ENCODE measurements around the gene CYP3A7. TPM values are rescaled to one million over a fixed set of nuclear protein-coding genes. Genes with fewer than 3 reads are reported as not detected.

CYP3A7 gene
- total and polyA plus RNA-seq, 2 of the 13 experiments (the other 11 are each of a cell fraction or from before 2014, with no cell fraction given), result 5.8 to 6.4 TPM

- TF ChIP-seq, protein P1, sequence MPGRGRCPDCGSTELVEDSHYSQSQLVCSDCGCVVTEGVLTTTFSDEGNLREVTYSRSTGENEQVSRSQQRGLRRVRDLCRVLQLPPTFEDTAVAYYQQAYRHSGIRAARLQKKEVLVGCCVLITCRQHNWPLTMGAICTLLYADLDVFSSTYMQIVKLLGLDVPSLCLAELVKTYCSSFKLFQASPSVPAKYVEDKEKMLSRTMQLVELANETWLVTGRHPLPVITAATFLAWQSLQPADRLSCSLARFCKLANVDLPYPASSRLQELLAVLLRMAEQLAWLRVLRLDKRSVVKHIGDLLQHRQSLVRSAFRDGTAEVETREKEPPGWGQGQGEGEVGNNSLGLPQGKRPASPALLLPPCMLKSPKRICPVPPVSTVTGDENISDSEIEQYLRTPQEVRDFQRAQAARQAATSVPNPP (CRISPR knock-in tag; IDR thresholded peaks at IDR 0.05), result no peak
- TF ChIP-seq PHF21A (CRISPR knock-in tag; IDR thresholded peaks at IDR 0.05) (peak; percentile 71), HMGXB4 (CRISPR knock-in tag; IDR thresholded peaks at IDR 0.05; ENCODE audit: borderline replicate concordance in 1 of 2, low read depth in 1 of 2) (no peak), ETV5 (CRISPR knock-in tag; IDR thresholded peaks at IDR 0.05; ENCODE audit: borderline replicate concordance) (peak; percentile 91; the same call in 1 of the 2 replicates), SAP130 (CRISPR knock-in tag; IDR thresholded peaks at IDR 0.05; ENCODE audit: low read depth) (peak; percentile 57), NR2F1 (CRISPR knock-in tag; IDR thresholded peaks at IDR 0.05) (no peak), IRF2 (CRISPR knock-in tag; IDR thresholded peaks at IDR 0.05) (no peak), GATAD2A (CRISPR knock-in tag; IDR thresholded peaks at IDR 0.05) (peak; percentile 87), ZNF615 (CRISPR knock-in tag; IDR thresholded peaks at IDR 0.05; ENCODE audit: borderline replicate concordance) (no peak), SNRNP70 (IDR thresholded peaks at IDR 0.05; ENCODE audit: low read depth, low read length) (no peak), KDM6A (CRISPR knock-in tag; IDR thresholded peaks at IDR 0.05; ENCODE audit: low read depth) (peak; percentile 42; the same call in 1 of the 2 replicates), GFI1 (CRISPR knock-in tag; IDR thresholded peaks at IDR 0.05; ENCODE audit: borderline replicate concordance) (no peak), MATR3 (CRISPR knock-in tag; IDR thresholded peaks at IDR 0.05) (no peak), MAFF (IDR thresholded peaks at IDR 0.05; ENCODE audit: low read depth, low read length) (no peak)
- TF ChIP-seq, protein P2, sequence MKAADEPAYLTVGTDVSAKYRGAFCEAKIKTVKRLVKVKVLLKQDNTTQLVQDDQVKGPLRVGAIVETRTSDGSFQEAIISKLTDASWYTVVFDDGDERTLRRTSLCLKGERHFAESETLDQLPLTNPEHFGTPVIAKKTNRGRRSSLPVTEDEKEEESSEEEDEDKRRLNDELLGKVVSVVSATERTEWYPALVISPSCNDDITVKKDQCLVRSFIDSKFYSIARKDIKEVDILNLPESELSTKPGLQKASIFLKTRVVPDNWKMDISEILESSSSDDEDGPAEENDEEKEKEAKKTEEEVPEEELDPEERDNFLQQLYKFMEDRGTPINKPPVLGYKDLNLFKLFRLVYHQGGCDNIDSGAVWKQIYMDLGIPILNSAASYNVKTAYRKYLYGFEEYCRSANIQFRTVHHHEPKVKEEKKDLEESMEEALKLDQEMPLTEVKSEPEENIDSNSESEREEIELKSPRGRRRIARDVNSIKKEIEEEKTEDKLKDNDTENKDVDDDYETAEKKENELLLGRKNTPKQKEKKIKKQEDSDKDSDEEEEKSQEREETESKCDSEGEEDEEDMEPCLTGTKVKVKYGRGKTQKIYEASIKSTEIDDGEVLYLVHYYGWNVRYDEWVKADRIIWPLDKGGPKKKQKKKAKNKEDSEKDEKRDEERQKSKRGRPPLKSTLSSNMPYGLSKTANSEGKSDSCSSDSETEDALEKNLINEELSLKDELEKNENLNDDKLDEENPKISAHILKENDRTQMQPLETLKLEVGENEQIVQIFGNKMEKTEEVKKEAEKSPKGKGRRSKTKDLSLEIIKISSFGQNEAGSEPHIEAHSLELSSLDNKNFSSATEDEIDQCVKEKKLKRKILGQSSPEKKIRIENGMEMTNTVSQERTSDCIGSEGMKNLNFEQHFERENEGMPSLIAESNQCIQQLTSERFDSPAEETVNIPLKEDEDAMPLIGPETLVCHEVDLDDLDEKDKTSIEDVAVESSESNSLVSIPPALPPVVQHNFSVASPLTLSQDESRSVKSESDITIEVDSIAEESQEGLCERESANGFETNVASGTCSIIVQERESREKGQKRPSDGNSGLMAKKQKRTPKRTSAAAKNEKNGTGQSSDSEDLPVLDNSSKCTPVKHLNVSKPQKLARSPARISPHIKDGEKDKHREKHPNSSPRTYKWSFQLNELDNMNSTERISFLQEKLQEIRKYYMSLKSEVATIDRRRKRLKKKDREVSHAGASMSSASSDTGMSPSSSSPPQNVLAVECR (CRISPR knock-in tag; IDR thresholded peaks at IDR 0.05; ENCODE audit: borderline replicate concordance), result peak; percentile 41; the same call in 1 of the 2 replicates
- TF ChIP-seq, protein P3, sequence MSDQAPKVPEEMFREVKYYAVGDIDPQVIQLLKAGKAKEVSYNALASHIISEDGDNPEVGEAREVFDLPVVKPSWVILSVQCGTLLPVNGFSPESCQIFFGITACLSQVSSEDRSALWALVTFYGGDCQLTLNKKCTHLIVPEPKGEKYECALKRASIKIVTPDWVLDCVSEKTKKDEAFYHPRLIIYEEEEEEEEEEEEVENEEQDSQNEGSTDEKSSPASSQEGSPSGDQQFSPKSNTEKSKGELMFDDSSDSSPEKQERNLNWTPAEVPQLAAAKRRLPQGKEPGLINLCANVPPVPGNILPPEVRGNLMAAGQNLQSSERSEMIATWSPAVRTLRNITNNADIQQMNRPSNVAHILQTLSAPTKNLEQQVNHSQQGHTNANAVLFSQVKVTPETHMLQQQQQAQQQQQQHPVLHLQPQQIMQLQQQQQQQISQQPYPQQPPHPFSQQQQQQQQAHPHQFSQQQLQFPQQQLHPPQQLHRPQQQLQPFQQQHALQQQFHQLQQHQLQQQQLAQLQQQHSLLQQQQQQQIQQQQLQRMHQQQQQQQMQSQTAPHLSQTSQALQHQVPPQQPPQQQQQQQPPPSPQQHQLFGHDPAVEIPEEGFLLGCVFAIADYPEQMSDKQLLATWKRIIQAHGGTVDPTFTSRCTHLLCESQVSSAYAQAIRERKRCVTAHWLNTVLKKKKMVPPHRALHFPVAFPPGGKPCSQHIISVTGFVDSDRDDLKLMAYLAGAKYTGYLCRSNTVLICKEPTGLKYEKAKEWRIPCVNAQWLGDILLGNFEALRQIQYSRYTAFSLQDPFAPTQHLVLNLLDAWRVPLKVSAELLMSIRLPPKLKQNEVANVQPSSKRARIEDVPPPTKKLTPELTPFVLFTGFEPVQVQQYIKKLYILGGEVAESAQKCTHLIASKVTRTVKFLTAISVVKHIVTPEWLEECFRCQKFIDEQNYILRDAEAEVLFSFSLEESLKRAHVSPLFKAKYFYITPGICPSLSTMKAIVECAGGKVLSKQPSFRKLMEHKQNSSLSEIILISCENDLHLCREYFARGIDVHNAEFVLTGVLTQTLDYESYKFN (CRISPR knock-in tag; conservative IDR thresholded peaks at IDR 0.05), result peak; percentile 84
These were observed 14.8 kb downstream of the CYP3A7 start (continued) for GRCh38 chr7:99719996-99720769.
